Measurements from ENCODE around the gene ATP7A.

Gene ATP7A

GRCh38 chrX:77901506-77901905 lies 9.0 kb upstream of the ATP7A start:
- no peak for TF ChIP-seq CTCF (IDR thresholded peaks at IDR 0.05)

- no peak for TF ChIP-seq CTCF (IDR thresholded peaks at IDR 0.05)
These were observed 6.9 kb downstream of the ATP7A start for GRCh38 chrX:77917294-77917933.

GRCh38 chrX:77918568-77918967 lies 8.1 kb downstream of the ATP7A start:
- TF ChIP-seq CTCF (IDR thresholded peaks at IDR 0.05): no peak

GRCh38 chrX:77922787-77923186 lies 12.3 kb downstream of the ATP7A start:
- no peak for TF ChIP-seq CTCF (IDR thresholded peaks at IDR 0.05)

GRCh38 chrX:77924320-77924859 lies 13.9 kb downstream of the ATP7A start:
- no peak for TF ChIP-seq CTCF (IDR thresholded peaks at IDR 0.05)

- no peak for TF ChIP-seq CTCF (IDR thresholded peaks at IDR 0.05)
These were observed 15.3 kb downstream of the ATP7A start for GRCh38 chrX:77925764-77926163.

GRCh38 chrX:77930581-77930980 lies 20.1 kb downstream of the ATP7A start:
- TF ChIP-seq CTCF (IDR thresholded peaks at IDR 0.05): no peak

GRCh38 chrX:77935886-77936285 lies 25.4 kb downstream of the ATP7A start:
- TF ChIP-seq CTCF (IDR thresholded peaks at IDR 0.05): no peak
